22Rv1 (cell line): ENCODE data around the gene SSMEM1.
A peak's percentile ranks its signal among the peaks of the same experiment; 100 is the strongest.

Experiments
- H3K27ac ChIP-seq: fragments of 450-650 bp; 2 replicates; pipeline ENCODE4 v1.5.1; 2017
- ZFX ChIP-seq: fragments of 450-650 bp; IDR thresholded peaks from 2 replicates; pipeline ENCODE4 v1.6.1; 2017; ENCODE audit warnings: antibody characterized with exemption, borderline replicate concordance
- TF ChIP-seq, protein P1 (sequence below): fragments of 450-650 bp; IDR thresholded peaks from 2 replicates; pipeline ENCODE4 v1.5.1; 2017; ENCODE audit warnings: mild to moderate bottlenecking

Gene SSMEM1

DNA sequence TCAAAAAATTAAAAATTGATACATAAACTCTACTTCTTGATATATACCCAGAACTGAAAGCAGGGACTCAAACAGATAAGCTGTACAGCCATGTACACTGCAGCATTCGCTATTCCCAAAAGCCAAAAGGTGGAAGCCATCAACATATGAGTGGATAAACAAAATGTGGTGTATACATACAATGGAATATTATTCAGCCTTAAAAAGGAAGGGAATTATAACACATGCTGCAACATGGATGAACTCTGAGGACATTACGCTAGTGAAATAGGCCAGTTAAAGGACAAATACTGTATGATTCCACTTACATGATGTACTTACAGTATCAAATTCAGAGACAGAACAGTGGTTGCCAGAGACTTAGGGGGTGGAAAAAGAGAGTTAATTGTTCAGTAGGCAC is 10.6 kb upstream of the SSMEM1 start:
- H3K27ac ChIP-seq = no peak overlapping the region
- TF ChIP-seq, protein P1, sequence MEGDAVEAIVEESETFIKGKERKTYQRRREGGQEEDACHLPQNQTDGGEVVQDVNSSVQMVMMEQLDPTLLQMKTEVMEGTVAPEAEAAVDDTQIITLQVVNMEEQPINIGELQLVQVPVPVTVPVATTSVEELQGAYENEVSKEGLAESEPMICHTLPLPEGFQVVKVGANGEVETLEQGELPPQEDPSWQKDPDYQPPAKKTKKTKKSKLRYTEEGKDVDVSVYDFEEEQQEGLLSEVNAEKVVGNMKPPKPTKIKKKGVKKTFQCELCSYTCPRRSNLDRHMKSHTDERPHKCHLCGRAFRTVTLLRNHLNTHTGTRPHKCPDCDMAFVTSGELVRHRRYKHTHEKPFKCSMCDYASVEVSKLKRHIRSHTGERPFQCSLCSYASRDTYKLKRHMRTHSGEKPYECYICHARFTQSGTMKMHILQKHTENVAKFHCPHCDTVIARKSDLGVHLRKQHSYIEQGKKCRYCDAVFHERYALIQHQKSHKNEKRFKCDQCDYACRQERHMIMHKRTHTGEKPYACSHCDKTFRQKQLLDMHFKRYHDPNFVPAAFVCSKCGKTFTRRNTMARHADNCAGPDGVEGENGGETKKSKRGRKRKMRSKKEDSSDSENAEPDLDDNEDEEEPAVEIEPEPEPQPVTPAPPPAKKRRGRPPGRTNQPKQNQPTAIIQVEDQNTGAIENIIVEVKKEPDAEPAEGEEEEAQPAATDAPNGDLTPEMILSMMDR = no peak
- no peak for TF ChIP-seq ZFX

DNA sequence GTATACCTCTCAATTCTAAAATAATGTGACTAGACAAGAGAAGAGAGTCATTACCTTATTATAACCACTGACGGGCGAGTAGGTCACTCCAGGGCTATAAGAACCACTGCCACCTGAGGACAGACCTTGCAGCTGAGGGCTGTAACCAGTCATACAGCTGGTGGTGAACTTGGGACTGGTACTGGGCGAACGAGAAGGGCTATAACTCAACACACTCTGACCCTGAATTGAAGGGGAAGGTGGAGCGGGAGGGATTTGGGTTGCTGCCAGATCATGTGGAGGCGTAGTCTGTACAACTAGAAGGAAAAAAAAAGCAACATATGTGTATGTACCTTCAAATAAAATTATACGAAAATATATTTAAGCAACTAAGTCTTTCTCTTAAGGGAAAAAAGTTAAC is 5.9 kb upstream of the SSMEM1 start:
- no peak overlapping the region for H3K27ac ChIP-seq
- TF ChIP-seq, protein P1 = no peak
- no peak for TF ChIP-seq ZFX

DNA sequence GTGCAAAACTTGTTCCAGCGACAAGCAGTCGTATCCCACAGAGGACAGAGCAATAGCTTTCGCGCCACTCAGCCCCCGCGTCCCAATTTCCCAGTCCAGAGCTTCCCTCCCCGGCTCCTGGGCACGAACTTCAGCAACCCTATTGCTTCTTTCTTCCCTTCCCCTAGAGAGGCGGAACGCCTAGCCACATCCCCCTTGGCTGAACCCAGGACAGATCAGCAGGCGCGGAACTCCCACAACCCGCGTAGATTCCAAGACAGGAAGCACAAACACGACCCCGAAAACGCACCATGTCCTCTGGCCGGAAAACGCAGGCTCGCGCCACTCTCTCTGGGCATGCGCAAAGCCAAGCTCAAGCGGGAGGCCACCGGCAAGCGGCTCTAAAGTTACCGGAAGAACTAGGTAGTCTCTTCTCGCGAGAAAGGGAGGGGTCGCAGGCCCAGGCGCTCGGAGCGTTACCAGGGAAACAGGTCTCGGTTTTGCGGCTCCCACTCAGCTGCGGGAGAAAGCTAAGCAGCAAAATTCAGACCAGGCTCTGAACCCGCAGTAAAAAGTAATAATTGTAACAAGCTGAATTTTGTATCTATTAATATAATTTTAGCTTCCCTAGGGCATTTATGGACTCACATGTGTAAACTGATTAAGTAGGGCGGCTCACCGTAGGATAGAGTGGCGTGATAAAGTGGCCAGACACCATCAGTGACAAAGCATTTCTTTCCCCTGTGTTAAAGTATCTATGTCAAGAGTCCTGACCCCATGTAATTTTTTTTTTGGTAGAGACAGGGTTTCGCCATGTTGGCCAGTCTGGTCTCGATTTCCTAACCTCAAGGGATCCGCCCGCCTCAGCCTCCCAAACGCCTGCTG is 2.3 kb upstream of the SSMEM1 start, which contains the start of gene TMEM209:
Gene TMEM209, minus strand, starts transcription at position 323 of the 864 bp plus-strand sequence. Its CDS starts 31 bp downstream, at position 292.
- TF ChIP-seq, protein P1 = no peak
- TF ChIP-seq ZFX = no peak
- peak within 1 kb of the TSS; percentile 100 for H3K27ac ChIP-seq

DNA sequence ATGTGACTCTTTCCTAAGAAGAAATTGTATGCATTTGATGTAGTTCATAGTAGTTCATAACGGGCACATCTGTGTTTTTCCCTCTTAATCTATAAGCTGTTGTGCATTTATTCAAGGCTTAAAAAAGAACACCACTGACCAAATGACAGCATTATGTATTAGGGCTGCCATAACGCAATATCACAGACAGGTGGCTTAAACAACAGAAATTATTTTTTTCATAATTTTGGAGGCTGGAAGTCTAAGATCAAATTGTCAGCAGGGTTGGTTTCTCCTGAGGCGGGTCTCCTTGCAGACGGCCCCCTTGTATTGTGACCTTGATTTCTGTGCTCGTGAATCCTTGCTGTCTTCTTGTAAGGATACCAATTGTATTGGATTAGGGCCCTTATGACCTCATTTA is 627 bp upstream of the SSMEM1 start:
- no peak overlapping the region for H3K27ac ChIP-seq
- TF ChIP-seq ZFX = no peak
- TF ChIP-seq, protein P1 = no peak

DNA sequence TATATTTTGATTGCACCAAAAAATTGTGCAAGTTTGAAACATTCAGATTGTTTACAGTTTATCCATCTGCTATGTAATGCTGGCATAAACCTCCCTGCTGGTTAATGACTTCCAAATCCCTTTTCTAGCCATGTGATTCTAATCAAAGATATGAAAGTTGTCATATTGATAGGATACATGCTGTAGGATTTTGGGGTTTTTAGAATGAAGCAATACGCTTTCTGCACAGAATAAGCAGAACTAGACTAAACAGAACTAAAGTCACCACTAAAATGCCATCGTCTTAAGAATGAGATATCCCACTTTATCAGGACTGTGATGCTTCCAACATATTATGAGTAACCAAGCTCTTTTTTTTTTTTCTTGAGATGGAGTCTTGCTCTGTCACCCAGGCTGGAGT is 856 bp downstream of the SSMEM1 start:
- no peak overlapping the region for H3K27ac ChIP-seq
- TF ChIP-seq, protein P1 = no peak
- no peak for TF ChIP-seq ZFX

DNA sequence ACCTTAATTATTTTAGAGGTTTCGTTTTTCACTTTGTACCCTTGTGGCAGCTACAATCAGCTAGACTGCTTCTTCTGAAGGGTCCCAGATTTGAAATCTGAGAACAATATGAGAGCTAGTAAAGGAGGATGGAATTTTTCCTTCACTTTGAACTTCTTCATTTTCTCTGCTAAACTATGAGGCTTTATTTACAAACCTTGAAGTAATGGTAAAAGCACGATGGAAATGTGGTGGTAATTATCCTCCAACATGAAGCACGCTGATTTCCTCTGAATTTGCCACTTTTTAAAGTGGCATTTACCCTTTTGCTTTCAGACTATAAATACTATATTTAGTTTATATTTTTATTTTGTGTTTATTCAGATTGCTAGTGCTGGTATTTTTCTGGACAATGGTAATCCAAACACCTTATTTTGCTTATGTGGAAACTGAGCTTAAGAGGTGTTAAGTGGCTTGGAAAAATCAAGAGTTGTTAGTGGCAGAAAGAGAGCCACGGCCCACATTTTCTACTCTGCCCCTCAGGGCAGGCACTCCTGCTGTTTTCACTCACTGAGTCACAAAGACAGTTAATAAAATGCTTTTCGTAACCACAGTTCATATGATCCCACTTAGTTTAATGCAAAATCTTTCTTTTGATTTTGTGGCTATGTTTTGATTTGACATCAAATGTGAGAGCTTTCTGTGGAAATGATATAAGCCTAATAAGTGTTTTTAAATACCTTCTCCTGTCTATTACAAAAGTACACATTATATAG is 2.7 kb downstream of the SSMEM1 start:
- H3K27ac ChIP-seq = no peak overlapping the region
- TF ChIP-seq ZFX = no peak
- TF ChIP-seq, protein P1 = no peak

DNA sequence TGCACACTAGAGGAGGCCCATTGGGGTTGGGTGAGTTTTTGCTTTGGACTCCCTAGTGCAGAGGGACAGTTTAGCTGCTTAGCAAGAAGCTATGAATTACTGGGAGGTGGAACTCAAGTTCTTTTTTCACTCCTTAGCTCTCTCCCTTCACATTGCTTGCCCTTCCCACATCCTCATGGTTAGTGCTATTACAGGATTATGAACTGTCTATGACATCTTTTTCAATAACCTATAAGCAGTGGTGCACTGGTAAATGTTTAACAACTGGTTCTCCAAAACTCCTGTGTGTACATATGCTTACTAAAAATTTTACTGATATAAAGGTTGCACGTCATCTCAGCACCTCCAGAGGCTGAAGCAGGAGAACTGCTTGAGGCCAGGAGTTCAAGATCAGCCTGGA is 6.2 kb downstream of the SSMEM1 start:
- no peak overlapping the region for H3K27ac ChIP-seq
- TF ChIP-seq, protein P1 = no peak
- TF ChIP-seq ZFX = no peak
